ENCODE results near the gene NFKBIB.

The NFKBIB gene

GRCh38 chr19:38928391-38929001, 28.7 kb downstream of the NFKBIB start:
- no peak for TF ChIP-seq CTCF (IDR thresholded peaks at IDR 0.05; ENCODE audit: low read depth, low read length)
- DNase-seq (ENCODE audit: extremely low read depth, low read depth), result no peak

GRCh38 chr19:38929929-38930775, 30.4 kb downstream of the NFKBIB start, which contains the start of gene SARS2:
Gene SARS2 (minus strand): TSS chr19:38930763. CDS start chr19:38930736, 27 bp downstream.
- TF ChIP-seq CTCF (IDR thresholded peaks at IDR 0.05; ENCODE audit: low read depth, low read length), result peak; percentile 96
- DNase-seq (ENCODE audit: extremely low read depth, low read depth), result peak; percentile 91

- no peak for TF ChIP-seq CTCF (IDR thresholded peaks at IDR 0.05; ENCODE audit: low read depth, low read length)
Measured at GRCh38 chr19:38930776-38931520, 31.2 kb downstream of the NFKBIB start, which contains the start of gene MRPS12. Gene MRPS12 (plus strand): TSS chr19:38930944. CDS start chr19:38931295, 351 bp downstream.

GRCh38 chr19:38931521-38931793, 31.7 kb downstream of the NFKBIB start:
- DNase-seq (ENCODE audit: extremely low read depth, low read depth), result no peak
- no peak for TF ChIP-seq CTCF (IDR thresholded peaks at IDR 0.05; ENCODE audit: low read depth, low read length)

More at GRCh38 chr19:38930776-38931520, 31.2 kb downstream of the NFKBIB start, which contains the start of gene MRPS12:
- peak; percentile 98 for DNase-seq (ENCODE audit: extremely low read depth, low read depth)

GRCh38 chr19:38932425-38933179, 32.8 kb downstream of the NFKBIB start:
- TF ChIP-seq CTCF (IDR thresholded peaks at IDR 0.05; ENCODE audit: low read depth, low read length), result peak; percentile 30
- DNase-seq (ENCODE audit: extremely low read depth, low read depth), result no peak

- TF ChIP-seq CTCF (IDR thresholded peaks at IDR 0.05; ENCODE audit: low read depth, low read length), result no peak
- DNase-seq (ENCODE audit: extremely low read depth, low read depth), result no peak
Measured at GRCh38 chr19:38933544-38933943, 33.8 kb downstream of the NFKBIB start.
